Activated CD8-positive, alpha-beta memory T cell treated with anti-CD3 and anti-CD28 coated beads for 48 hours (primary cell): ENCODE data around the gene FATE1.
A peak's percentile ranks its signal among the peaks of the same experiment; 100 is the strongest.
"Not testable (repeated sequence)": the region's sequence is repeated elsewhere in the genome, so short reads cannot be mapped to it uniquely, and the experiment has no call there.

Source experiments
- DNase-seq, 3 experiments: peaks; one replicate each; pipeline ENCODE4 v3.0.0-alpha.2; 2020; ENCODE audit warnings: low read depth in 2 of 3, low spot score in 2 of 3

The FATE1 gene

GRCh38 chrX:151715752-151716151 is at the start of gene FATE1:
FATE1 (plus strand) TSS chrX:151716035; CDS start chrX:151716120, 85 bp downstream.
- no peak for DNase-seq

- DNase-seq = no peak
These were observed 40.6 kb upstream of the FATE1 start for GRCh38 chrX:151675121-151675746.

- DNase-seq = no peak
These were observed 39.6 kb upstream of the FATE1 start for GRCh38 chrX:151676196-151676595.

- DNase-seq = no peak
These were observed 35.9 kb upstream of the FATE1 start for GRCh38 chrX:151679798-151680402.

GRCh38 chrX:151680805-151681204 is 35.0 kb upstream of the FATE1 start:
- peak; percentile 15 to 52 (median 22) for DNase-seq

- no peak for DNase-seq
These were observed 28.2 kb upstream of the FATE1 start for GRCh38 chrX:151687635-151688034.

- no peak for DNase-seq
These were observed 27.1 kb upstream of the FATE1 start for GRCh38 chrX:151688695-151689094.

- no peak for DNase-seq
These were observed 23.0 kb upstream of the FATE1 start for GRCh38 chrX:151692825-151693224.

- no peak for DNase-seq
These were observed 21.7 kb upstream of the FATE1 start for GRCh38 chrX:151694121-151694520.

GRCh38 chrX:151694661-151695582 is 20.9 kb upstream of the FATE1 start, which contains the start of gene PRRG3:
PRRG3 (plus strand) TSS chrX:151695458; CDS start chrX:151698815, 3,357 bp downstream.
- DNase-seq = no peak

GRCh38 chrX:151695583-151696340 is 20.1 kb upstream of the FATE1 start:
- DNase-seq = no peak

GRCh38 chrX:151697082-151697481 is 18.8 kb upstream of the FATE1 start:
- not testable (repeated sequence) for DNase-seq

- DNase-seq = no peak
These were observed 18.3 kb upstream of the FATE1 start for GRCh38 chrX:151697522-151697921.

- DNase-seq = no peak
These were observed 17.4 kb upstream of the FATE1 start for GRCh38 chrX:151698485-151698884.

GRCh38 chrX:151699746-151700145 is 16.1 kb upstream of the FATE1 start:
- DNase-seq = no peak

GRCh38 chrX:151700581-151700980 is 15.3 kb upstream of the FATE1 start:
- no peak for DNase-seq

GRCh38 chrX:151701071-151701470 is 14.8 kb upstream of the FATE1 start:
- no peak for DNase-seq

- DNase-seq = no peak
These were observed 14.3 kb upstream of the FATE1 start for GRCh38 chrX:151701531-151701930.

- DNase-seq = no peak
These were observed 13.7 kb upstream of the FATE1 start for GRCh38 chrX:151702026-151702714.

- DNase-seq = no peak
These were observed 13.0 kb upstream of the FATE1 start for GRCh38 chrX:151702741-151703340.
